SK-MEL-5 (cell line): Measurements from ENCODE around the gene LDB2. TPM values are rescaled to one million over a fixed set of nuclear protein-coding genes. Genes with fewer than 3 reads are reported as not detected.
"Not testable (repeated sequence)": the region's sequence is repeated elsewhere in the genome, so short reads cannot be mapped to it uniquely, and the experiment has no call there.

Source experiments
- DNase-seq: peaks from one replicate; pipeline ENCODE4 v3.0.0-alpha.2; 2016; ENCODE audit warnings: low read depth, low spot score
- in situ Hi-C: cut with HindIII; loops from 2 replicates; pipeline ENCODE4 v1.10.0; 2016; ENCODE audit warnings: low sequenced_read_pairs, high pct_unique_total_duplicates, low pct_unique_long_range_greater_than_20kb
- total RNA-seq: library from RNA; depleted of rRNA; stranded (reverse); fragments of >200 nt; shearing (Covaris generic); gene quantifications from 2 replicates; pipeline ENCODE4 v1.2.3, GENCODE V29; 2014

The LDB2 gene
- total RNA-seq, 1 experiment from 2014 or later, result 0.61 TPM

DNA sequence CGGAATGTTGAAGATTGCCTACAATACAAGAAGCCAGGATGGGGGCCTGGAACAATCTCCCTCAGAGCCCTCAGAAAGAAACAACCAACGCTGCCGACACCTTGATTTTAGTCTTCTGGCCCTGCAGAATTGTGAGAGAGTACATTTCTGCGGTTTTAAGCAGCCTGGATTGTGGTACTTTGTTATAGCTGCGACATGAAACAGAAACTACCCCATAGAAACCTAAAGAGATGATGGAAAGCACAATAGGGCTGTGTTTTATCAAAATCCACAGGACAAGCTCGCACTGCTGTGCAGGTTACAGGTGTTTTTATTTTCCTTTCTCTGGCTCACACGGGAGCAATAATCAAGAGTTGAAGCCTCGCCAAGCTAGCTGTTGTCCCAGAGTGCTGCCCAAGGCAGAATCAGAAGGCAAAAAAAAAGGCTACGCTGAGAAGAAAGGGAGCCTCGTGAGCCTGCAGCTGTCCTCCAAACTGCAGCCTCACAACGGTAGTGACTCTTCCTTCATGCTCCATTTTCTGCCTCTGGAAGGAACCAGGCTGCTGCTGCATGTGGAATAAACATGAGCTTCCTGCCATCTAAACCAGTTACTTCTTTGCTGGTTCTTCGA, 232.4 kb downstream of the LDB2 start:
- DNase-seq, result no peak
- in situ Hi-C loops, result no loop called here

GRCh38 chr4:16663732-16664131, 234.7 kb downstream of the LDB2 start:
- no peak for DNase-seq
- in situ Hi-C loops, result no loop called here

DNA sequence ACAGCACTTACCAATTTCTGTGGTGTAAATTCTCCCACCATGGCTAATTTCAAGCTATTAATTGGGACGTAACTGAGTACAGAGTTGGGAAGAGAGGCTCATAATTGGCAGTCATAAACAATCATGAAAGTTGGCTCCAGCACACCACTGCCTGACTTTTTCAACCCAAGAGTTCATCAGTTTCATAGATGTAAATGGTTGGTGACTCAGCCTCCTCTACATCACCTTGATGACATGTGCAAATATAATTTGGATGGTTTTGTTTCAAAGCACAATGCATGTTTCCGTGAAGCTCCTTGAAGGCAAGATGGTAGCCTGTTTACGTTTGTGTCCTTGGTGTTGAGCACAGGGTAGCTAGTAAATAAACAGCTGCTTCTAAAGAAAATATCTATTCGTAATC, 235.1 kb downstream of the LDB2 start:
- DNase-seq, result no peak
- in situ Hi-C loops, result no loop called here

- no peak for DNase-seq
- in situ Hi-C loops, result no loop called here
Observed at GRCh38 chr4:16661813-16662212, 236.6 kb downstream of the LDB2 start.

- DNase-seq, result no peak
- in situ Hi-C loops, result no loop called here
Observed at GRCh38 chr4:16660656-16661055, 237.8 kb downstream of the LDB2 start.

GRCh38 chr4:16659694-16660093, 238.8 kb downstream of the LDB2 start:
- in situ Hi-C loops, result no loop called here
- no peak for DNase-seq

DNA sequence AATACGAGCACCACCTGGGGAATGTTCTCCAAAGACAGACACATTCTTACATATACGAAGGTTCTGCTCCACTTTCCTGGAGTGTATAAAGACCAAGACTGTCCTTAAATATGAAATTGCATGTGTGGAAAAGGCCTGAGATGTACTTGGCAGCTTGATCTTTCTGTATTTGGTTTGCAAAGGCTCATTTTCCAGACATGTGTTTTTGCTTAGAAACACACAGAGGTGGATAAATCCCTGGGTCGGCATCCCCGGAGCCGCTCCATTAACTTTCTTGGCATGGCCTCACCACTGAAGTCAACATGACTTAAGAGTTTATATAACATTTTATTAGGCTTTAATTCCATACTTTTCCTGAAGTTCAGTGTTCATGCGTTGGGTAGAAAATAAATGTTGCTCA, 239.4 kb downstream of the LDB2 start:
- in situ Hi-C loops, result no loop called here
- DNase-seq, result no peak

DNA sequence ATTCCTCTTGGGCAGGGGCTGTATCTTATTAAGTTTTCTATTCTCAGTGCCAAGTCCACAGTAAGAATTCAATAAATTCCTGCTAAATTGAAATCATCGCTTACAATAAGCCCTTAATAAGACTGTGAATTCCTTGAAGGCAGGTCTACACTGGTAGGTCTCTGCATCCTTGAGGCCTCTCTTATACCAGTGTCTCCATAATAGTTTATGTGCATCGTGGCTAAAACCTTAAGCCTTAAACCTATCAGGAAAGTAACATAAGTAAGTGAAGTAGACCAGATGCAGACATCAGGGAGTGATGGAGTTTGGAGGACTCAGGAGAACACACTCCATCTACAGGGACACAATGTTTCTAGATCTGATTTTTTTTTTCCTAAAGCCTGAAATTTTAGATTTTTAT, 240.3 kb downstream of the LDB2 start:
- DNase-seq, result no peak
- in situ Hi-C loops, result no loop called here

- no peak for DNase-seq
- in situ Hi-C loops, result no loop called here
Observed at GRCh38 chr4:16655111-16655510, 243.3 kb downstream of the LDB2 start.

DNA sequence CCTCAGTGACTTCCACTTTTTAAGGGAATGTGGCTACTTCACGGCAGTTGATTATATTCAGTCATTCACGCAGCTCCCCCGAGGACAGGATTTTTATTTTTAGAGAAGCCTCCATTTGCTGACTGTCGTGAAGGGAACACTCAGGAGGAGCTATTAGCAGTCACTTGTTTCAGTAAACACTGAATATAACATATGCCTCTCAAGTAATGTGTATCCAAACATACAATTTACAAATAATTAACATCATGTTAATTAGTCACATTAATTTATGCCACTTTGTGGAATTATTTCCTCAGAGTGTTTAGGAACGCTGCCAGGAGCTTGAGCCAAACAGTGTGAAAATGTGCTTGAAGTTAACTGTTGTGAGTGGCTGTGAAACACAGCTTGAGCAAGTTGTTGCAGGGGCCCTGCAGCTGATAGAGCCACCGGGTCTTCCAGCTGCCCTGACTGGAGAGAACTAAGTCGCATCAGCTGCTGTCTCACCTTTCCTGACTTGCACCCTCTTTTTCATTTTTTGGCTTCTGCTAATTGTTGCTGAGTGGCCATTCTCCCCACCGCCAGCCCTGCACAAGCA, 245.6 kb downstream of the LDB2 start:
- no peak for DNase-seq
- in situ Hi-C loops, result no loop called here

- no peak for DNase-seq
- in situ Hi-C loops, result no loop called here
Observed at GRCh38 chr4:16646459-16646858, 252.0 kb downstream of the LDB2 start.

DNA sequence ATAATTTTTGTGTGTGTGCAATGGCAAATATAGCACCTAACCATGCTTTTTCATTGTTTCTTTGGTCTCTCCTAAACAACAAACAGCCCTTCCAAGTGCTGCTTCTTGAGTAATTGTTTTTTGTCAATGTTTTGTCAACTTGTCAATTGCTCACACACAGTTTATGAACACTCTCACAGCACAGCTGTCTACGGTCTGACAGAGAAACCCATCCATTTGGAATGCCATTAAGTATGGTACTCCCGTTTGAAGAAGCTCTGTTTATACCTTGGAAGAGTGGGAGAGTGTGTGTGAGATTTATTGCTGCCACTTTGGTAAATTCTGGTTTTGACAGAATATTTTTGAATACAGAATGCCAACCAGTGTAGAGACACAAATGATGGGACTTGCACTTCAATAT, 254.6 kb downstream of the LDB2 start:
- in situ Hi-C loops, result no loop called here
- DNase-seq, result no peak

- in situ Hi-C loops, result no loop called here
- DNase-seq, result peak; percentile 55
Observed at GRCh38 chr4:16642897-16643296, 255.5 kb downstream of the LDB2 start.

DNA sequence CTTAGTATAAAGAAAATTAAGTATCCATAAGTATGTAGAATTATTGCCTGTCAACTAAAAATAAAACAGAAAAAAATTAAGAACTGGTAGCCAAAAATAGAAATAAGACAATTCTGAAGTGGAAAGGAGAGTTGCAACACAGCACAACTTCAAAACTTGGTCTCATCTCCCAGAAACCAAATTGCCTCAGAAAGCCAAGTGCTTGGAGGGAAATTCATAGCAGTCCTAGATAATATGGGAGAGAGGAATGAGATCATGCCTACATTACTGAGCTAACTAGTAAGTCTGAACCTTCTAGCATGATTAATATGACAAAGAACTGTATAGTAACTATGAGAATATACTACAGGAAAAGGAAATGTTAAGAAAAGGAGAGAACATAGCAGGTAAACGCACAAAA, 256.5 kb downstream of the LDB2 start:
- no peak for DNase-seq
- in situ Hi-C loops, result no loop called here

- in situ Hi-C loops, result no loop called here
- DNase-seq, result peak; percentile 7
Observed at GRCh38 chr4:16636912-16637630, 261.4 kb downstream of the LDB2 start.

GRCh38 chr4:16636304-16636703, 262.1 kb downstream of the LDB2 start:
- DNase-seq, result no peak
- in situ Hi-C loops, result no loop called here

DNA sequence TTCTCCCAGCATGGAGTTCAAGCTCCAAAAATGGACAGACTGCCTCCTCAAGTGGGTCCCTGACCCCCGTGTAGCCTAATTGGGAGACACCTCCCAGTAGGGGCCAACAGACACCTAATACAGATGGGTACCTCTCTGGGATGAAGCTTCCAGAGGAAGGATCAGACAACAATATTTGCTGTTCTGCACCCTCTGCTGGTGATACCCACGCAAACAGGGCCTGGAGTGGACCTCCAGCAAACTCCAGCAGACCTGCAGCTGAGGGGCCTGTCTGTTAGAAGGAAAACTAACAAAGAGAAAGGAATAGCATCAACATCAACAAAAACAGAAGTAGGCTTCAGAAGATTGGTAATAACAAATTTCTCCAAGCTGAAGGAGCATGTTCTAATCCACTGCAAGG, 269.2 kb downstream of the LDB2 start:
- DNase-seq, in situ Hi-C loops: not testable (repeated sequence)

GRCh38 chr4:16628835-16629234, 269.6 kb downstream of the LDB2 start:
- in situ Hi-C loops, DNase-seq: not testable (repeated sequence)

GRCh38 chr4:16627999-16628398, 270.4 kb downstream of the LDB2 start:
- in situ Hi-C loops, result no loop called here
- DNase-seq, result no peak
